Stimulated activated effector memory CD8-positive, alpha-beta T cell treated with anti-CD3 and anti-CD28 coated beads, Interleukin-12 subunit alpha, Interleukin-12 subunit beta, amount 100 ng/mL, for 72 hours (primary cell): ENCODE data around the gene KCTD20.
"Not testable (repeated sequence)": the region's sequence is repeated elsewhere in the genome, so short reads cannot be mapped to it uniquely, and the experiment has no call there.

Experiments
- ATAC-seq: fragments of 150-1000 bp; cut with Tn5 transposase; 2 replicates; pipeline ENCODE4 v1.10.0; 2021
- DNase-seq, 2 donors: peaks; one replicate each; pipeline ENCODE4 v3.0.0; 2021 to 2022; ENCODE audit warnings: low spot score in 2 of 2
- H3K27ac Mint-ChIP-seq: one replicate; pipeline ENCODE4 v1.8.0; 2022; ENCODE audit warnings: mild to moderate bottlenecking, mixed read lengths
- H3K36me3 Mint-ChIP-seq: one replicate; pipeline ENCODE4 v1.8.0; 2022; ENCODE audit warnings: mild to moderate bottlenecking, mixed read lengths
- H3K4me1 Mint-ChIP-seq: one replicate; pipeline ENCODE4 v1.8.0; 2022; ENCODE audit warnings: mixed read lengths
- H3K4me3 Mint-ChIP-seq: one replicate; pipeline ENCODE4 v1.8.0; 2022; ENCODE audit warnings: mild to moderate bottlenecking, mixed read lengths
- H3K9me3 Mint-ChIP-seq: one replicate; pipeline ENCODE4 v1.8.0; 2022; ENCODE audit warnings: mixed read lengths

The KCTD20 gene

DNA sequence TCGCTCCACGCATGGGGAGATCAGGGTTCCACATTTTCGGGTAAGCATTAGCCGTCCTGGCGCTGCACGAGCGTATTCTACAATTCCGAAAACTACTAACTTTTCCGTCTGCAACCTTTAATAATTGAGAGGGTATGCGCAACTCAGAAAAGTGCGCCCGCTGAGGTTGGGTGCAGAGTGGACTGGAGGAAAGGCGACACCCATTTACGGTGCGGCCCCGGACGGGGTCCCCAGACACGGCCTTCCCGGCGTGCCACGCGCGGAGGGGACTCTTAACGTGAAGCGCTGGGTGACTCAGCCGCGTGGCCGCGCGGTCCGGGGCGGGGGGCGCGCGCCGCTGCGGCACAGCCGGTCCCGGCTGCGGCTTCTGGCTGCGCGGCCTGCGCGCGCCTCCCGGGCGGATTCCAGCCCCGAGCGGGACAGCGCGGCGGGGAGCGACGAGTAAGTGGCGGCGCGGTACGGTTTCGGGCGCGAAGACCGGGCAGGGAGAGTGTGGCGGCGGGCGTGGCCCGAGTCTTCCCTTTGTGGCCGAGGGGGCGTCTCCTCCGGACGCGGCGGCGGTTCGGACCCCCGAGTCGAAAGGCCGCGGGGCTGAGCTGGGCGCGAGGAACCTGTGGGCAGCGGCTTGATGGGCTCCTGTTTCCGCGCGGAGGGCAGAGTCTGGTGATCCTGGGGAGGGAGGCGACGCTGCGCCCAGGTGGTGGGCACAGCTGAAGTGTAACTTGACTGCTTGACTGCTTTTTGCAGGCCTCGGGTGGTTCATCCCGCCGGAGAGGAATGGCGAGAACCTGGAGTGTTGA lies at the start of gene KCTD20, which contains the start of gene PXT1:
TSS of gene KCTD20 (plus strand) at position 330 of the 800 bp plus-strand sequence. CDS start 27,098 bp downstream, outside the sequence.
TSS of gene PXT1 (minus strand) at position 184 of the 800 bp plus-strand sequence. CDS start 16,772 bp downstream, outside the sequence.
- ATAC-seq (peak; percentile 89), DNase-seq (peak; percentile 73 to 92)
- peaks cover 33% of the 10 kb centered on the region for H3K4me1 Mint-ChIP-seq
- H3K4me3 Mint-ChIP-seq = peak within 1 kb of the TSS; percentile 87
- H3K36me3 Mint-ChIP-seq = peaks cover 17% of the 10 kb centered on the region
- no peaks in the 10 kb centered on the region for H3K9me3 Mint-ChIP-seq
- H3K27ac Mint-ChIP-seq = peak within 1 kb of the TSS; percentile 92

DNA sequence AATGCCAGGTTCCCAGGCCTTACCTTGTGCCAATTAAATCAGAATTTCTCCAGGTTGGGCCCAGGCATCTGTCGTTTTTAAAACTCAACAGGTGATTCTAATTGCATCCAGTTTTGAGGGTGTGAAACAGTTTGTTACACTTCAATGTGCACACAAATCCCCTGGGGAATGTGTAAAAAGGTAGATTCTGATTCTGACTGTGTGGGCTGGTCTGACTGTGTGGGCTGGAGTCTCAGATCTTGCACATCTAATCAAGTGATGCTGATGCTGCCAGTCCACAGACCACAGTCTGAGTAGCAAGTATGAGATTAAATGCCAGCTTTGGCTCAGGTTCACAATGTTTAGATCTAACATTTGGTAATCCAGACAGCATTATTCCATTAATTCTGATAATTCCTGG lies 42.8 kb upstream of the KCTD20 start:
- no peak for DNase-seq
- H3K36me3 Mint-ChIP-seq = no peaks in the 10 kb centered on the region
- no peak overlapping the region for H3K27ac Mint-ChIP-seq
- H3K9me3 Mint-ChIP-seq = no peaks in the 10 kb centered on the region
- peaks cover 5% of the 10 kb centered on the region for H3K4me1 Mint-ChIP-seq
- peak; percentile 77 for ATAC-seq
- H3K4me3 Mint-ChIP-seq = no peak overlapping the region

DNA sequence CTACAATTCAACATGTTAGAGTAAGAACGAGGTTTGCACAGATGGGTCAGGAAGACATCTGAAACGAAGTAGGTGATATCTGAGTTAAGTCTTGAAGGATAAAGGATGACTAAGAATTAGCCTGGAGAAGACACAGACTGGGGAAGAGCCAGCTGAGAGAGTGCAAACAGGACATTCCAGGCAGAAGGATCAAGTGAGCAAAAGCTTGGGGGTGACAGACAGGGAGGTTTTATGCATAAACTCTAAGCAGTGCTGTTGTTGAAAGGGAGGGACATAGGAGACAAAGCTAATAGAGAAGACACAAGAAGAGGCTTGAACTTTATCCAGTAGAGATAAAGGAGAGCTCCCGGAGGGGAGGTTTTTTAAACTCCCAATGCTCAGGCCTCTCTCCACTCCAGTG lies 40.3 kb upstream of the KCTD20 start:
- H3K9me3 Mint-ChIP-seq = no peaks in the 10 kb centered on the region
- no peak overlapping the region for H3K27ac Mint-ChIP-seq
- DNase-seq (no peak), ATAC-seq (no peak)
- peaks cover 5% of the 10 kb centered on the region for H3K4me1 Mint-ChIP-seq
- no peak overlapping the region for H3K4me3 Mint-ChIP-seq
- no peaks in the 10 kb centered on the region for H3K36me3 Mint-ChIP-seq

DNA sequence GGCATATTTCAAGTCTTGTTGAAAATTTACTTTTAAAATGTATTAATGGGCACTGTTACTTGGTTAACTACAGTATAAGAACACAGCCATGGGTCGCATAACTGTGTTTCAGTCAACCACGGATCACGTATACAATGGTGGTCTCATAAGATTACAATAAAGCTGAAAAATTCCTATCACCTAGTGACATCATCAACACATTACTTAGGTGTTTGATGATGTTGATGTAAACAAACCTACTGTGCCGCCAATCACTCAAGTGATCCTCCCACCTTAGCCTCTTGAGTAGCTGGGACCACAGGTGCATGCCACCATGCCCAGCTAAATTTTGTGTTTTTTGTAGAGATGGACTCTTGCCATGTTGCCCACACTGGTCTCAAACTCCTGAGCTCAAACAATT lies 38.6 kb upstream of the KCTD20 start:
- no peak for DNase-seq
- no peaks in the 10 kb centered on the region for H3K9me3 Mint-ChIP-seq
- H3K4me1 Mint-ChIP-seq = peaks cover 5% of the 10 kb centered on the region
- H3K36me3 Mint-ChIP-seq = no peaks in the 10 kb centered on the region
- H3K4me3 Mint-ChIP-seq = no peak overlapping the region
- ATAC-seq = no peak
- H3K27ac Mint-ChIP-seq = no peak overlapping the region

DNA sequence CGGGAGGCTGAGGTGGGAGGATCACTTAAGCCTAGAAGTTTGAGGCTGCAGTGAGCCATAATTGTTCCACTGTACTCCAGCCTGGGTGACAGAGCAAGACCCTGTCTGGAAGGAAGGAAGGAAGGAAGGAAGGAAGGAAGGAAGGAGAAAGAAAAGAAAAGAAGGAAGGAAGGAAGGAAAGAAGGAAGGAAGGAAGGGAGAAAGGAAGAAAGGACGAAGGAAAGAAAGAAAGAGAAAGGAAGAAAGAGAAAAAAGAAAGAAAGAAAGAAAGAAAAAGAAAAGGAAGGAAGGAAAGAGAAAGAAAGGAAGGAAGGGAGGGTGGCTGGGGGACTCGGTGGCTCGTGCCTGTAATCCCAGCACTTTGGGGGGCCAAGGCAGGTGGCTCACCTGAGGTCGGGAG lies 33.1 kb upstream of the KCTD20 start:
- not testable (repeated sequence) for H3K4me3 Mint-ChIP-seq, DNase-seq, H3K4me1 Mint-ChIP-seq, H3K36me3 Mint-ChIP-seq, ATAC-seq, H3K9me3 Mint-ChIP-seq, H3K27ac Mint-ChIP-seq

DNA sequence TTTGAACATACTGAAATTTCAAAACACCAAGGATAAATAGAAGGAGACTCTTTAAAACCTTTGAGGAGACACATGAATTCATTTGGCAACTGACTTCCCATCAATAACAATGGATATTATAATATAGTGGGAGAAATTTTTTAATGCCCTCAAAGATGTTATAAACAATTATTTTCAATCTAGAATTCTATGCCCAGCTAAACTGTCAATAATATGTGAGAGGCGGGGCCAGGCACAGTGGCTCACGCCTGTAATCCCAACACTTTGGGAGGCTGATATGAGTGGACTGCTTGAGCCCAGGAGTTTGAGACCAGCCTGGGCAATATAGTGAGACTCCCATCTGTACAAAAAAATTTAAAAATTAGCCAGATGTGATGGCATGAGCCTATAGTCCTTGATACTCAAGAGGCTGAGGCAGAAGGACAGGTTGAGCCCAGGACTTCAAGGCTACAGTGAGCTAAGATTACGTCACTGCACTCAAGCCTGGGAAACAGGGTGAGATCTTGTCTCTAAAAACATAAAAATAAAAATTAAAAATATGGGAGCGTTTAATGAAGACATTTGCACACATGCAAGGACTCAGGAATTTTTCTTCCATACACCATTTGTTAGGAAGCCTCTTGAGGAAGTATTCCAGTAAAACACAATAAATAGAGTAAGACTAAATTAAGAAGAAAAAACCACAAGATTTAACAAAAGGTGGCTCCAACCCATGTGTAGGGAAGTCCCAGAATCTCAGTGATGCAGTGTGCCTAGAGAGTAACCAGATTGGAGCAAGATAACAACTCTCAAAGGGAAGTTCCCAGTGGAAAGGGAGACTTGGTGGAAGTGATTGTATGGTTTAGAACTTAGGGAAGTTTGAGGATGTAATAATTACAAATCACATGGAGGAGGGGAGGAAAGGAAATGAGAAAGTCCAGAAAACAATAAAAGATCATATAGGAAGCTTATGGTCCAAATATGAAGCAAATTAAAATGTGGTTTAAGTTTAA lies 29.0 kb upstream of the KCTD20 start:
- H3K9me3 Mint-ChIP-seq = no peaks in the 10 kb centered on the region
- H3K27ac Mint-ChIP-seq = no peak overlapping the region
- H3K4me3 Mint-ChIP-seq = no peak overlapping the region
- H3K4me1 Mint-ChIP-seq = no peaks in the 10 kb centered on the region
- H3K36me3 Mint-ChIP-seq = no peaks in the 10 kb centered on the region
- DNase-seq (no peak), ATAC-seq (no peak)

DNA sequence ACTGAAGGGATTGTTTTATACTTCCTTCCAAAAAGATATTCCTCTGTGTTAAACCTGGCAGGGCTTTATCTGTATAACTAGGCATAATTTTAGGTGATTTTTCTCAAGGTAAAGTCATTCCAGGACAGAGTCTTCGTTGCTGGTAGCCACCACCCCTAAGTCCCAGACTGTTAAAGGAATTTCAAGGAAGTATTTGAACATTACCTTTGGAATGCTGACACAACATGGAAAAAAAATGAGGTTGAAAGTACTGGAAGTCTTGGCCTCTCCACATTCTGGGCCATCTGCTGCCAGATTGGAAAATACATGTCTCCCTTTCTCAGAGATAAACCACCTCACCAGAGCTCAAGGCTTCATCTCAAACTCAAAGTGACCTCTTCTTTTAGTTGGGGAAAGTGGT lies 28.3 kb upstream of the KCTD20 start:
- H3K27ac Mint-ChIP-seq = no peak overlapping the region
- no peak for ATAC-seq
- H3K4me3 Mint-ChIP-seq = no peak overlapping the region
- no peak for DNase-seq
- H3K4me1 Mint-ChIP-seq = no peaks in the 10 kb centered on the region
- no peaks in the 10 kb centered on the region for H3K9me3 Mint-ChIP-seq
- no peaks in the 10 kb centered on the region for H3K36me3 Mint-ChIP-seq

DNA sequence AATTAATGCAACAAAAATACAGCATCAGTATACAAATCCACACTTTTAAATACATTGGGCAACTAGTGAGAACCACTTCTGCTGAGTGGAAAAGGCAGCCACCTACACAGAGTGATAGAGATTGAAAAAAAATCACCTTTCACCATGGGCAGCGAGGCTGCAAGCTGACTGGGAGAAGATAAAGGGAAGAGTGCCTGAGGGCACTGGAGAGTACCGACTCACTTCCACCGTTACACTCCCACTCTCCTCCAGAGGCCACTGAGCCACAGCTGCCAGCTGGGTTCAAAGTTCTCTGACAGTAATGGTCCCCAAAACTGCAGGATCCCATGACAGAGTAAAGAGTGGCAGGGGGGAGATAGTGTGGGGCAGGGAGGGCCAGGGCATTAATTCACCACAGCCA lies 24.2 kb upstream of the KCTD20 start:
- no peak overlapping the region for H3K27ac Mint-ChIP-seq
- no peak for DNase-seq
- peaks cover 13% of the 10 kb centered on the region for H3K4me1 Mint-ChIP-seq
- peaks cover 7% of the 10 kb centered on the region for H3K36me3 Mint-ChIP-seq
- no peaks in the 10 kb centered on the region for H3K9me3 Mint-ChIP-seq
- no peak for ATAC-seq
- H3K4me3 Mint-ChIP-seq = no peak overlapping the region

DNA sequence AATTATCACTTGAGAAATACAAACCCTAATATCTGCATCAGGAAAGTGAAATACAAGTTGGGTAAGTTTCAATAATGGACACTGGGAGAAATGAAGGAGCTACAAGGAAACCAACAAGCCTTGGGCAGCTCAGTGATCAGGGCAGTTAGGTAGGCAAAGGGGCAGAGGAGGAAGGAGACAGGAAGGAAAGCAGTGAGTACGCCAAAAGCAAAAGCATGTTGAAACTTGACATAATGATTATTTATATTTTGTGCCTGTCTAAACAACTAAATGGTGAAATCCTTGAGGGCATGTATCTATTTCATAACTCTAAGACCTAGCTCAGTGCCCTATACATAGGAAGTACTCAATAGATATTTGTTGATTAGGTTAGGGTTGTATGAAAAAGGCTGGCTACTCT lies 23.5 kb upstream of the KCTD20 start:
- no peak overlapping the region for H3K27ac Mint-ChIP-seq
- no peak for DNase-seq
- H3K9me3 Mint-ChIP-seq = no peaks in the 10 kb centered on the region
- peaks cover 18% of the 10 kb centered on the region for H3K4me1 Mint-ChIP-seq
- no peak for ATAC-seq
- H3K4me3 Mint-ChIP-seq = no peak overlapping the region
- peaks cover 8% of the 10 kb centered on the region for H3K36me3 Mint-ChIP-seq

DNA sequence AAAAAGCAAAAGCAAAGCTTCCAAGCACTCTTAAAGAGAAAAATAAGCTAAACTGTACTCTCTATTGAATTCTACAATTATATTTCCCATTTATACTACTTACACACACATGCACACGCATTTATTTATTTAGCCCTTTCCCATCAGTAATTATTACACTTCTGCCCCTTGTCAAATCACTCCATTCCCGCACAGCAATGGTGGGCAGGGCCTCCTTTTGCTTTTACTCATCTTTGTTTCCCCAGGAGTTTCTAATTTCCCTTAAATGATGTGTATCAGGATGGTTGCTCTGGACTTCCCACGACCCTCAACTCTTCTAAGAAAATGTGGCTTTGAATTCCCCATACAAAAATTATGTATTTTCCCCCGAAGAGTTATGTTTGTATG lies 20.1 kb upstream of the KCTD20 start:
- H3K4me1 Mint-ChIP-seq = peaks cover 18% of the 10 kb centered on the region
- peak overlapping the region; percentile 76 for H3K4me3 Mint-ChIP-seq
- no peak for DNase-seq
- peak; percentile 1 for ATAC-seq
- H3K36me3 Mint-ChIP-seq = peaks cover 8% of the 10 kb centered on the region
- H3K27ac Mint-ChIP-seq = peak overlapping the region; percentile 93
- H3K9me3 Mint-ChIP-seq = no peaks in the 10 kb centered on the region

DNA sequence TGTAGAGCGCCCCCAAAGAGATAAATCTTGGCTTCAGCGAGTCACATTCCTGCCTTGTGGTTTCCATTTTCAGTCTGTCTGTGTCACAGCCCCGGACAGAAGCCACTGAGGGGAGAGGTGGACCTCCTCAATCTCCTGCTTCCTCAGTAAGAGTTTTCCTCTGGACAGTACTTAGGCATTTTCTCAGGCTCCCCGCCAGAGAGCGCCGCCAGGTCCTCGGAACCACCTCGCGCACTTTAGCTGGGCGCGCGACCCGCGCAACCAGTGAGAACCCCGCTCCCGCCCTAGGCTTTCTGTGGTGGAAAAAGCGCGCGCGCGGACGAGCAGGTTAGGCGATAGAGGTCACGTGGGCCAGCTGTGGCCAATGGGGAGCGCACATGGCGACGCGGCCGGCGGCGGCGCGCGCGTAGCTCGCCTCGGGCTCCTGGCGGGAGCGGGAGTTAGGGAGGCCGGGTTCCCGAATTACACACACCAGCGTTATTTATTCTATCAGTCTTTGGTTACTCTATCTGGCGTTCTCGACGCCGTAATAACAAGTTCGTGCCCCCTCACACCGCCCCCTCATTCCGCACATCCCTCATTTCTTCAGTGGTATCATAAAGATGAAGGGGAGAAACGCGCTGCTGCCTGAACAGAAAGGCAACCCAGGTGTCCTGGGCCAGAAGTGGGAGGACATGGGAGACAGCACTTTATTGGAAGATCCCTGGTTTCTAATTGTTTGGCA lies 19.5 kb upstream of the KCTD20 start:
- Mint-ChIP-seq H3K4me3 (peak overlapping the region; percentile 76), H3K4me1 (peaks cover 18% of the 10 kb centered on the region)
- peak; percentile 99 for ATAC-seq

DNA sequence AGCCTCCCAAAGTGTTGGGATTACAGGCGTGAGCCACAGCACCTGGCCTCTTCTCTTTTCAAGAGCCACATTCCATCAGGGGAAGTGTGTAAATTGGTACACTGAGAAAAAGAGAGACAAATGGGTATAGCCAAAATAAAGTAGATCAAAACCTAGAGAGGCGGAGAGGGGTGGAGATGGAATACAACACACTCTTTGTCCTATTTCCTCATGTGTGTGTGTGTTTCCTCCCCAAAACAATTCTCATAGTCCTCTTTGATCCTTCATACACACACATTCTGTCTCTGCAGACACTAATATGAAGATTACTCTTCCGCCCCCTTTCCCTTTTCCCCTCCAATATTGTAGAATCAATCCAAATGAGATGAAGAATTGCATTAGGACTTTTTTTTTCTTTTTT lies 16.2 kb upstream of the KCTD20 start:
- Mint-ChIP-seq H3K9me3 (no peaks in the 10 kb centered on the region), H3K4me1 (peaks cover 18% of the 10 kb centered on the region), H3K27ac (no peak overlapping the region), H3K36me3 (peaks cover 8% of the 10 kb centered on the region), H3K4me3 (no peak overlapping the region)
- ATAC-seq (no peak), DNase-seq (no peak)

More for the DNA sequence above, 19.5 kb upstream of the KCTD20 start:
- H3K9me3 Mint-ChIP-seq = no peaks in the 10 kb centered on the region
- DNase-seq = peak; percentile 93 to 98
- peak overlapping the region; percentile 93 for H3K27ac Mint-ChIP-seq
- H3K36me3 Mint-ChIP-seq = peaks cover 8% of the 10 kb centered on the region

DNA sequence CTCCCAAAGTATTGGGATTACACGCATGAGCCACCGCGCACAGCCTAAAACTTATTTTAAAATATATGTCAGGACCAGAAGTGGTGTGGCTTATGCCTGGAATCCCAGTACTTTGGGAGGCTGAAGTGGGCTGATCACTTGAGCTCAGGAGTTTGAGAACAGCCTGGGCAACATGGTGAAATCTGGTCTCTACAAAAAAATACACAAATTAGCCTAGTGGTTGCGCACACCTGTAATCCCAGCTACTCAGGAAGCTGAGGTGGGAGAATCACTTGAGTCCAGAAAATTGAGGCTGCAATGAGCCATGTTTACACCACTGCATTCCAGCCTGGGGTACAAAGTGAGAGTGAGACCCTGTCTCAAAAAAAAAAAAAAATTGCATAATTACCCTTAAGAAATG lies 13.9 kb upstream of the KCTD20 start:
- DNase-seq = no peak
- no peaks in the 10 kb centered on the region for H3K9me3 Mint-ChIP-seq
- peaks cover 8% of the 10 kb centered on the region for H3K4me1 Mint-ChIP-seq
- H3K27ac Mint-ChIP-seq = no peak overlapping the region
- H3K4me3 Mint-ChIP-seq = no peak overlapping the region
- no peak for ATAC-seq
- no peaks in the 10 kb centered on the region for H3K36me3 Mint-ChIP-seq

DNA sequence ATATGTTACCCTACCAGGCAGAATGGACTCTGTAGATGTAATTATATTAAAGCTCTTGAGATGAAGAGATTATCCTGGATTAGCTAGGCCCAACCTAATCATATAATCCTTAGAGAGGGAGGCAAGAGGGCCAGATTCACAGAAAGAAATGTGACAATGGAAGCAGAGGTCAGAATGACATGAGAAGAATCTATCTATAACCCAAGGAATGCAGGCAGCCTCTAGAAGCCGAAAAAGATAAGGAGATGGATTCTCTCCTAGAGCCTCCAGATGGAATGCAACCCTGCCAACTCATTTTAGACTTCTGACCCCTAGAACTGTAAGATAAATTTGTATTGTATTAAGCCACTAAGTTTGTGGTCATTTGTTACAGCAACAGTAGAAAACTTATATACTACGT lies 12.4 kb upstream of the KCTD20 start:
- H3K4me1 Mint-ChIP-seq = peaks cover 6% of the 10 kb centered on the region
- ATAC-seq (no peak), DNase-seq (no peak)
- no peaks in the 10 kb centered on the region for H3K9me3 Mint-ChIP-seq
- H3K4me3 Mint-ChIP-seq = no peak overlapping the region
- no peak overlapping the region for H3K27ac Mint-ChIP-seq
- H3K36me3 Mint-ChIP-seq = no peaks in the 10 kb centered on the region

DNA sequence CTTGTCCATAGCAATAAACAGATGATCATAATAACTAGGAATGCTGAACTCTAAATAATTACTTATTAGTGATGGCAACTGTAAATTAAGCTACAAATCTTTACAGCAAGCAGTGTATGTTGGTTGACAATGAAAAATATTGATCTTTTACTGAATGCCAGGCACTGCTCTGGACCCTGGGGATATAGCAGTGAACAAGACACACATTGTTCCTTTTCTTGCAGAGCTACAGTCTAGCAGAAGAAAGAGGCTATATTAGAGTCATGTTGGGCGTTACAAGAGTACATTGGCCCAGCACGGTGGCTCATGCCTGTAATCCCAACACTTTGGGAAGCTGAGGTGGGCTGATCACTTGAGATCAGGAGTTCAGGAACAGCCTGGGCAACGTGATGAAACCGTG lies 11.6 kb upstream of the KCTD20 start:
- no peaks in the 10 kb centered on the region for H3K36me3 Mint-ChIP-seq
- ATAC-seq (no peak), DNase-seq (no peak)
- H3K4me1 Mint-ChIP-seq = peaks cover 6% of the 10 kb centered on the region
- no peaks in the 10 kb centered on the region for H3K9me3 Mint-ChIP-seq
- H3K27ac Mint-ChIP-seq = no peak overlapping the region
- H3K4me3 Mint-ChIP-seq = no peak overlapping the region
